ENCODE results near the gene BMPER.
A peak's percentile ranks its signal among the peaks of the same experiment; 100 is the strongest.

Gene BMPER

GRCh38 chr7:33874943-33875342, 30.4 kb upstream of the BMPER start:
- no peaks in the 10 kb centered on the region for H4K20me1 ChIP-seq
- no peaks in the 10 kb centered on the region for H3K36me3 ChIP-seq
- H3K9me3 ChIP-seq: no peaks in the 10 kb centered on the region
- H3K27me3 ChIP-seq: no peaks in the 10 kb centered on the region
- H3K9ac ChIP-seq: no peak overlapping the region
- H3K27ac ChIP-seq: no peak overlapping the region
- H3K4me1 ChIP-seq: peaks cover 9% of the 10 kb centered on the region
- H3K4me3 ChIP-seq: no peak overlapping the region
- no peak for TF ChIP-seq Cebpa-rat (IDR thresholded peaks at IDR 0.05)
- peak overlapping the region; percentile 39 for H3K4me2 ChIP-seq

DNA sequence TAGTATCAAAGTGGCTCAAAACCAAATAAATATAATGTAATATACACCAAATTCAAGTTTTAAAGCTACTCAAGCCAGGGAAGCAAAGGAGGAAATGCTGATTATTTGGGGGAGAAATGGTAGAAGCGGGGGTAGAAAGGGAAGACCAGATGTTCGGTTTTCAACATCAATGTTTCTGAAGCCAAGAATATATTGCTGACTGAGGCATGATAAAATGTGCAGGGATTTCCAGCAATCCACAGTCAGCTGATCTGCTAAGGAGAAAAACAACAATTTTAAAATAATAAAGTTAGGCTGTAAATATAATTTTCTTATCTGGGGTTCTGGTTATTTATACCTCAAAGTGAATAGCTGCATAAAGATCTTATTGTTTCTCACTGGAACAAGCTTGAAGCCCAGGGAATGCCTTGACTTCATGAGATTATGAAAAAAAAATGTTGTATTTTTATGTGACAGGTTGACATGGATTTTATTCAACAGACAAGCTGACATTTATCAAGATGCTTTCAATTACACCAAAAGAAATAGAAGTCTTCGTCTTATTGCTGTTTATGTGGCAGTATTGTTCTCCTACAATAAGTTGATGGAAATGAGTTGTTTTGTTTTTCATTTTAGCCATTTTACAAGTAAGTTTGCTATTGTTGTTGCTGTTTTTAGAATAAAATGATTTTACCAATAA, 28.6 kb upstream of the BMPER start:
- Histone ChIP-seq H3K4me2 (no peak overlapping the region), H3K27me3 (no peaks in the 10 kb centered on the region), H4K20me1 (no peaks in the 10 kb centered on the region), H3K4me1 (peaks cover 9% of the 10 kb centered on the region), H3K9me3 (no peaks in the 10 kb centered on the region), H3K36me3 (no peaks in the 10 kb centered on the region), H3K9ac (no peak overlapping the region), H3K4me3 (no peak overlapping the region), H3K27ac (no peak overlapping the region)
- TF ChIP-seq Cebpa-rat (IDR thresholded peaks at IDR 0.05): no peak

DNA sequence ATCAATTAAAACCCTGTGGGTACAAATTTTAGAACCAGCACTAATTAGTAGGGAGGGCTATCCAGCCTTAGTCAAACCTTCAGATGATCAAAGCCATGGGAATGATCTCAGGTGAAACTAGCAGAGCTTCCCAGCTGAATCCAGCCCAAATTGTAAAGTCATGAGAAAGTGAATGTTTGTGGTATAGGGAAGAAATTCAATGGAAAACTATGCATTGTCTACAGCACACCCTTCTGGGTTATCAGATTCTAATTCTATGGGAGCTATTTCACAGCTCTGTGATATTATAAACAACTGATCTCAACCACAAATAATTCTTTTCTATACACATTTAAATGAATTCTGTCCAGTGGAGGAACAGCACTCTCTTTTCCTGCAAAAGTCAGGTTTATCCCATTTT, 24.6 kb upstream of the BMPER start:
- Histone ChIP-seq H3K36me3 (no peaks in the 10 kb centered on the region), H3K9me3 (no peaks in the 10 kb centered on the region), H3K27ac (no peak overlapping the region), H3K4me1 (no peaks in the 10 kb centered on the region), H3K27me3 (no peaks in the 10 kb centered on the region), H3K4me3 (no peak overlapping the region), H3K9ac (no peak overlapping the region), H3K4me2 (no peak overlapping the region), H4K20me1 (no peaks in the 10 kb centered on the region)
- TF ChIP-seq Cebpa-rat (IDR thresholded peaks at IDR 0.05): no peak

DNA sequence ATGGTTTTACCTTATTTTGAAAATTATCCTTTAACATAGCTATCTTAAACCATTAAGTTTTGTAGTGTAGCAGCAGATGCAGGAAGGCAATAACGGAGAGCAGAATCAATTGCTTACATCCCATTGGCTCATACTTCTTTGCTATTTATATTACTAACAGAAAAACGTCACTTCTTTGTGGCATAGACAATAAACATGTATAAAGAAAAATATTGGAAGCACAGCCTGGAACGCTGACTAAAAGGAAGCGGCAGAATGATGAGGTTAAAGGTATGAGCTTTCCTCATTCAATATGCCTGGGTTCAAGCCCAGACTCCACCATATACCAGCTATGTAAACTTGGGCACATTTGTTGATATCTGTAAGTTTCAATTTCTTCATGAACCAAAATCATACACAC, 24.0 kb upstream of the BMPER start:
- no peaks in the 10 kb centered on the region for H3K36me3 ChIP-seq
- no peak overlapping the region for H3K27ac ChIP-seq
- no peak overlapping the region for H3K4me2 ChIP-seq

GRCh38 chr7:33882040-33882837, 23.1 kb upstream of the BMPER start:
- no peaks in the 10 kb centered on the region for H3K27me3 ChIP-seq
- H4K20me1 ChIP-seq: no peaks in the 10 kb centered on the region
- H3K4me2 ChIP-seq: no peak overlapping the region
- H3K27ac ChIP-seq: no peak overlapping the region
- H3K4me1 ChIP-seq: no peaks in the 10 kb centered on the region
- no peak overlapping the region for H3K9ac ChIP-seq
- no peaks in the 10 kb centered on the region for H3K9me3 ChIP-seq
- H3K4me3 ChIP-seq: no peak overlapping the region
- H3K36me3 ChIP-seq: no peaks in the 10 kb centered on the region
- TF ChIP-seq Cebpa-rat (IDR thresholded peaks at IDR 0.05): no peak

More for the DNA sequence above, 24.0 kb upstream of the BMPER start:
- Histone ChIP-seq H3K4me3 (no peak overlapping the region), H4K20me1 (no peaks in the 10 kb centered on the region), H3K9ac (no peak overlapping the region), H3K9me3 (no peaks in the 10 kb centered on the region), H3K4me1 (no peaks in the 10 kb centered on the region), H3K27me3 (no peaks in the 10 kb centered on the region)
- no peak for TF ChIP-seq Cebpa-rat (IDR thresholded peaks at IDR 0.05)

DNA sequence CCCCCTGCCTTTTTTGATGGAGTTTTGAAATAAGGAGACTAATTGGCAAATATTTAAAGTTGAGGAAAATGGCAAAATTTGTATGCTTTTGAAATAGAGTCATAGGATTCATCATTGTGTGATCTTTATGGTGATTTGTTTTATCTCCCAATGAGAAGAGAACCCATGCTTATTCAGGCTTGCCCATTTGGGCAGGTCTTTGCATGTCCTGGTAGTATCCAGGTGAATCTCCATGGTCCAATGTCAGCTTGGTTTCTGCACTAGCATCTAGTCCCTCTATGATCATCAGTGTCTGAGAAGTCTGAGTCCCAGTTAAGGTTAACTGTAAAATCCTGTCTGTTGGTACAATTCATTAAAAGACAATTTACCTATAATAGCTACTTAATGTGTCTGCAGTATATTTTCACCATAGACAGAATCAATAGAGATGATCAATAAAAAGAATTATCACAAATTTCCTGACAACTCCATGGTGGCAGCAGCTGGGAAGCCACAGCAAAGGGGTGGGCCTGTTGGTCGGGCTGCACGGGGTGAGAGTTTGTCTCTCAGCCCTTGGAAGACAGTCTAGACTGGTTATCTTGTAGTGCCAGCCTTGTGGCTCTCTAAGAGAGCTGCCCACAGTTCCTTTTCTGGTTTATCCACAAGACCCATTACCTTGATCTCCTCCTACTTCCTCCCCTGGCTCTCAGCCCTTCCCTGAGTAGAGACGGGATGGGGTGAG, 22.2 kb upstream of the BMPER start:
- TF ChIP-seq Cebpa-rat (IDR thresholded peaks at IDR 0.05): no peak
- Histone ChIP-seq H3K4me1 (no peaks in the 10 kb centered on the region), H3K27ac (no peak overlapping the region), H3K4me2 (no peak overlapping the region), H3K9ac (no peak overlapping the region), H3K4me3 (no peak overlapping the region), H4K20me1 (no peaks in the 10 kb centered on the region), H3K27me3 (no peaks in the 10 kb centered on the region), H3K36me3 (no peaks in the 10 kb centered on the region), H3K9me3 (no peaks in the 10 kb centered on the region)

DNA sequence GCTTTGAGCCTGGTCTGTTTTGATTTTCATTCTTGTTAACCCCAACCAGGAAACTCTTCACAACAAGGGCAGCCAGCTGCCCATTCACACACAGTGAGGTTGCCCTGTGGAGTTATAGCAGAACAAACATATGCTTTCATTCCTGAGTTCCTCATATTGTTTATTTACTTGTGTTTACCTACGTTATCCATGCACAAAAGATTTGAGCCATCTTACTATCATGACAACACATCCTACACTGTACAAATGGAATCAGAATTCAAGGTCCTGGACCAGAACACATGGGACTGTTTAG, 21.7 kb upstream of the BMPER start:
- Histone ChIP-seq H3K9me3 (no peaks in the 10 kb centered on the region), H3K4me2 (no peak overlapping the region), H3K27me3 (no peaks in the 10 kb centered on the region), H3K27ac (no peak overlapping the region), H3K4me3 (no peak overlapping the region), H3K36me3 (no peaks in the 10 kb centered on the region), H4K20me1 (no peaks in the 10 kb centered on the region), H3K4me1 (no peaks in the 10 kb centered on the region), H3K9ac (no peak overlapping the region)
- TF ChIP-seq Cebpa-rat (IDR thresholded peaks at IDR 0.05): no peak

GRCh38 chr7:33885290-33886148, 19.8 kb upstream of the BMPER start:
- H3K27me3 ChIP-seq: no peaks in the 10 kb centered on the region
- H4K20me1 ChIP-seq: no peaks in the 10 kb centered on the region
- TF ChIP-seq Cebpa-rat (IDR thresholded peaks at IDR 0.05): no peak
- H3K36me3 ChIP-seq: no peaks in the 10 kb centered on the region
- no peak overlapping the region for H3K4me3 ChIP-seq
- no peak overlapping the region for H3K9ac ChIP-seq
- no peaks in the 10 kb centered on the region for H3K9me3 ChIP-seq
- no peaks in the 10 kb centered on the region for H3K4me1 ChIP-seq
- no peak overlapping the region for H3K4me2 ChIP-seq
- no peak overlapping the region for H3K27ac ChIP-seq

DNA sequence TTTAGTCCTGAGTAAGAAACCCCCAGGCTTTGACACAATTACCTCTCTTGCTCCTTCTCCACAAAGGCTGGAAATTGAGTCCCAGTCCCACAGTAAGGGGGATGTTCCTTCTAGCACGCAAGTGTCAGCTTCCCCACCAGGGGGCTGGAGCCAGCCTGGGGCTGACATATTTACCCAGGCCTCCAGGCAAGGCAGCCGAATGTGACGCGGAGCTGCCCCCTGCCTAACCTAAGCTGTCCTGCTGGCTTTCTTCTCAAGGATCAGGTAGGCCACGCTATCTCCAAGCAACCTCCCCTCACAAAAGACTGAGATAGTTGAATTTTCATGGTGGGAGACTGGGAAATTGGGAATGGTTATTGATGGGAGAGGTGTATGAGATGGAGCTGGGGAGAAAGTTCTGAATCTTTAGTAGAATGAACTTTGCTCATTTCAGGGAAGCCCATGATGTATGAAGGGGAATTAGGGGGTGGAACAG, 19.2 kb upstream of the BMPER start:
- Histone ChIP-seq H3K36me3 (no peaks in the 10 kb centered on the region), H3K4me2 (no peak overlapping the region), H3K4me3 (no peak overlapping the region), H3K27me3 (no peaks in the 10 kb centered on the region), H3K9ac (no peak overlapping the region), H3K9me3 (no peaks in the 10 kb centered on the region), H3K4me1 (no peaks in the 10 kb centered on the region), H4K20me1 (no peaks in the 10 kb centered on the region), H3K27ac (no peak overlapping the region)
- TF ChIP-seq Cebpa-rat (IDR thresholded peaks at IDR 0.05): no peak
